HL-60/S4 treated with phorbol 12-myristate 13-acetate at 8.2 ng/mL for 4 days and 3 days (cell line): ENCODE measurements around the gene MSH5.

Experiments used
- in situ Hi-C: fragments of 300-500 bp; cut with MboI; formaldehyde crosslinking; loops from 2 replicates; pipeline ENCODE4 v1.15.0; 2022; ENCODE audit warnings: low sequenced_read_pairs

The MSH5 gene

GRCh38 chr6:31750411-31751022 lies 10.7 kb downstream of the MSH5 start:
- in situ Hi-C loops: no loop called here

GRCh38 chr6:31752739-31753319 lies 13.0 kb downstream of the MSH5 start:
- in situ Hi-C loops: no loop called here

GRCh38 chr6:31758281-31758680 lies 18.5 kb downstream of the MSH5 start:
- in situ Hi-C loops: no loop called here

GRCh38 chr6:31760790-31761189 lies 21.0 kb downstream of the MSH5 start:
- in situ Hi-C loops: loop anchor here (10.0 kb wide), 1 partner anchor 76 kb away; the partner anchor contains the start of gene LY6G5C

- in situ Hi-C loops: loop anchor here (10.0 kb wide), 1 partner anchor 77 kb away; the partner anchor contains the start of gene LY6G5C
These were observed 21.5 kb downstream of the MSH5 start for GRCh38 chr6:31761343-31761742.

GRCh38 chr6:31762356-31762755 lies 22.6 kb downstream of the MSH5 start, which contains the start of gene SAPCD1:
TSS of gene SAPCD1 (plus strand) at chr6:31762656. CDS start at chr6:31763055, 399 bp downstream.
- in situ Hi-C loops: loop anchor here (10.0 kb wide), 1 partner anchor 78 kb away; the partner anchor contains the start of gene LY6G5C

- in situ Hi-C loops: loop anchor here (10.0 kb wide), 1 partner anchor 78 kb away; the partner anchor contains the start of gene LY6G5C
These were observed 23.2 kb downstream of the MSH5 start for GRCh38 chr6:31762878-31763618.

- in situ Hi-C loops: loop anchor here (10.0 kb wide), 1 partner anchor 79 kb away; the partner anchor contains the start of gene LY6G5C
These were observed 23.8 kb downstream of the MSH5 start for GRCh38 chr6:31763619-31763940.

- in situ Hi-C loops: loop anchor here (10.0 kb wide), 1 partner anchor 79 kb away; the partner anchor contains the start of gene LY6G5C
These were observed 24.4 kb downstream of the MSH5 start for GRCh38 chr6:31764198-31764597.

GRCh38 chr6:31765559-31765909 lies 25.7 kb downstream of the MSH5 start:
- in situ Hi-C loops: loop anchor here (10.0 kb wide), 1 partner anchor 81 kb away; the partner anchor contains the start of gene LY6G5C

GRCh38 chr6:31765910-31766794 lies 26.3 kb downstream of the MSH5 start:
- in situ Hi-C loops: loop anchor here (10.0 kb wide), 1 partner anchor 81 kb away; the partner anchor contains the start of gene LY6G5C

GRCh38 chr6:31767096-31767645 lies 27.4 kb downstream of the MSH5 start:
- in situ Hi-C loops: loop anchor here (10.0 kb wide), 1 partner anchor 82 kb away; the partner anchor contains the start of gene LY6G5C

- in situ Hi-C loops: loop anchor here (10.0 kb wide), 1 partner anchor 84 kb away; the partner anchor contains the start of gene LY6G5C
These were observed 28.8 kb downstream of the MSH5 start for GRCh38 chr6:31768363-31769257.

- in situ Hi-C loops: loop anchor here (10.0 kb wide), 1 partner anchor 85 kb away; the partner anchor contains the start of gene LY6G5C
These were observed 30.0 kb downstream of the MSH5 start for GRCh38 chr6:31769684-31770371.

GRCh38 chr6:31770860-31771259 lies 31.1 kb downstream of the MSH5 start:
- in situ Hi-C loops: no loop called here

- in situ Hi-C loops: no loop called here
These were observed 32.2 kb downstream of the MSH5 start for GRCh38 chr6:31771992-31772358.

- in situ Hi-C loops: no loop called here
These were observed 35.4 kb downstream of the MSH5 start for GRCh38 chr6:31775184-31775583.

- in situ Hi-C loops: no loop called here
These were observed 36.1 kb downstream of the MSH5 start for GRCh38 chr6:31775633-31776484.
